GM20000 (cell line): Measurements from ENCODE around the gene TOB1.

Experiments
- DNase-seq: peaks from one replicate; pipeline ENCODE4 v3.0.0; 2012; ENCODE audit warnings: low spot score
- CTCF ChIP-seq: IDR thresholded peaks from 2 replicates; pipeline ENCODE4 v1.5.1; 2012; ENCODE audit warnings: mild to moderate bottlenecking, control low read depth; ENCODE audit errors: extremely low read depth, missing control alignments

TOB1 gene

GRCh38 chr17:50866261-50866949, at the start of gene TOB1:
TOB1 (minus strand) TSS chr17:50866354; CDS start chr17:50864017, 2,337 bp downstream.
- TF ChIP-seq CTCF: no peak
- DNase-seq: peak; percentile 97

GRCh38 chr17:50914505-50915063, 48.4 kb upstream of the TOB1 start:
- TF ChIP-seq CTCF: no peak
- no peak for DNase-seq

GRCh38 chr17:50913120-50913519, 47.0 kb upstream of the TOB1 start:
- no peak for TF ChIP-seq CTCF
- DNase-seq: no peak

GRCh38 chr17:50911890-50912289, 45.7 kb upstream of the TOB1 start:
- no peak for TF ChIP-seq CTCF

GRCh38 chr17:50911450-50911849, 45.3 kb upstream of the TOB1 start:
- DNase-seq: no peak

More at GRCh38 chr17:50911890-50912289, 45.7 kb upstream of the TOB1 start:
- DNase-seq: no peak

GRCh38 chr17:50909765-50910605, 43.8 kb upstream of the TOB1 start:
- no peak for DNase-seq
- no peak for TF ChIP-seq CTCF

More at GRCh38 chr17:50911450-50911849, 45.3 kb upstream of the TOB1 start:
- no peak for TF ChIP-seq CTCF
